Urinary bladder (tissue), 4 donors: Measurements from ENCODE around the gene GCAT. TPM values are rescaled to one million over a fixed set of nuclear protein-coding genes. Genes with fewer than 3 reads are reported as not detected.

ENCODE experiments used
- DNase-seq: peaks from one replicate; pipeline ENCODE4 v3.0.0-alpha.2; 2015; ENCODE audit errors: extremely low spot score
- H3K27ac ChIP-seq: one replicate; pipeline ENCODE4 v1.5.1; 2013; ENCODE audit warnings: low read depth, mild to moderate bottlenecking, moderate library complexity
- H3K36me3 ChIP-seq: one replicate; pipeline ENCODE4 v1.6.1; 2013; ENCODE audit warnings: mild to moderate bottlenecking, moderate library complexity; ENCODE audit not compliant: insufficient read depth
- H3K4me1 ChIP-seq: one replicate; pipeline ENCODE4 v1.6.1; 2013; ENCODE audit warnings: mild to moderate bottlenecking, moderate library complexity; ENCODE audit not compliant: insufficient read depth
- H3K4me3 ChIP-seq: one replicate; pipeline ENCODE4 v1.5.1; 2013; ENCODE audit warnings: low read depth, low read length
- WGBS: extraction: QIAGEN DNeasy Blood & Tissue Kit; methylation state at CpG from one replicate; pipeline ENCODE4 v1.1.7; 2013; 5-methylcytosine and 5-hydroxymethylcytosine counted together
- polyA plus RNA-seq: library from polyadenylated mRNA; stranded (reverse); fragments of 200-250 nt; gene quantifications from one replicate; pipeline ENCODE4 v1.2.3, GENCODE V29; 2013
- small RNA-seq: library from RNA; depleted of rRNA; stranded (forward); fragments of <200 nt; gene quantifications from one replicate; pipeline ENCODE3, GENCODE V24; 2014
- total RNA-seq: library from RNA; depleted of rRNA; stranded (reverse); fragments of >200 nt; gene quantifications from one replicate; pipeline ENCODE4 v1.2.3, GENCODE V29; 2014
- donor health status: healthy with polysubstance abuse.
- donor health status: healthy.

The GCAT gene
- total and polyA plus RNA-seq, 2 donors, result 9.3 to 17.0 TPM

- H3K36me3 ChIP-seq, result peaks cover 1% of the 10 kb centered on the region
These were observed 44.7 kb downstream of the GCAT start for GRCh38 chr22:37852418-37852817.

GRCh38 chr22:37854946-37855345, 47.2 kb downstream of the GCAT start:
- Histone ChIP-seq H3K4me1 (no peaks in the 10 kb centered on the region), H3K27ac (no peak overlapping the region), H3K36me3 (peaks cover 1% of the 10 kb centered on the region), H3K4me3 (no peak overlapping the region)
- no peak for DNase-seq
- WGBS, result 32% methylated on average over 2 of the region's 2 CpGs

More at GRCh38 chr22:37852418-37852817, 44.7 kb downstream of the GCAT start:
- no peak for DNase-seq
- Histone ChIP-seq H3K4me1 (no peaks in the 10 kb centered on the region), H3K4me3 (no peak overlapping the region), H3K27ac (no peak overlapping the region)
- 87% methylated on average over 5 of the region's 5 CpGs for WGBS

- Histone ChIP-seq H3K4me3 (no peak overlapping the region), H3K36me3 (peaks cover 1% of the 10 kb centered on the region), H3K27ac (no peak overlapping the region), H3K4me1 (no peaks in the 10 kb centered on the region)
- DNase-seq, result no peak
- 91% methylated on average over 2 of the region's 2 CpGs for WGBS
These were observed 47.7 kb downstream of the GCAT start for GRCh38 chr22:37855462-37855861.

- H3K36me3 ChIP-seq, result peaks cover 5% of the 10 kb centered on the region
These were observed 53.2 kb downstream of the GCAT start for GRCh38 chr22:37860796-37861421.

GRCh38 chr22:37862570-37863325, 55.0 kb downstream of the GCAT start:
- WGBS, result 81% methylated on average over 7 of the region's 7 CpGs
- Histone ChIP-seq H3K36me3 (peaks cover 4% of the 10 kb centered on the region), H3K4me1 (no peaks in the 10 kb centered on the region), H3K27ac (no peak overlapping the region), H3K4me3 (no peak overlapping the region)
- no peak for DNase-seq

More at GRCh38 chr22:37860796-37861421, 53.2 kb downstream of the GCAT start:
- DNase-seq, result no peak
- Histone ChIP-seq H3K4me1 (no peaks in the 10 kb centered on the region), H3K4me3 (no peak overlapping the region), H3K27ac (no peak overlapping the region)
- WGBS, result 60% methylated on average over 7 of the region's 7 CpGs

GRCh38 chr22:37865510-37865909, 57.8 kb downstream of the GCAT start:
- WGBS, result 68% methylated on average over 6 of the region's 6 CpGs
- Histone ChIP-seq H3K27ac (no peak overlapping the region), H3K4me1 (no peaks in the 10 kb centered on the region), H3K4me3 (no peak overlapping the region), H3K36me3 (peaks cover 4% of the 10 kb centered on the region)
- no peak for DNase-seq

Small RNA genes within 50 kb of the gene (small RNA-seq; reads per million reads assigned to genes)
- gene MIR659, result 0.83 reads per million, percentile 69 among the genes with 10 or more reads in this experiment

Other genes starting within 250 kb of the GCAT start
- gene CDC42EP1, start 247.5 kb upstream of the GCAT start, total RNA-seq, result 6.6 TPM
- gene CDC42EP1, start 247.5 kb upstream of the GCAT start, polyA plus RNA-seq, result 34.5 TPM
- gene LGALS2, start 227.8 kb upstream of the GCAT start, total RNA-seq, result not detected
- 0.37 TPM for gene LGALS2, start 227.8 kb upstream of the GCAT start, polyA plus RNA-seq
- gene GGA1, start 199.1 kb upstream of the GCAT start, total RNA-seq, result 29.3 TPM
- gene GGA1, start 199.1 kb upstream of the GCAT start, polyA plus RNA-seq, result 45.4 TPM
- 10.9 TPM for gene SH3BP1, start 168.3 kb upstream of the GCAT start, total RNA-seq
- gene SH3BP1, start 168.3 kb upstream of the GCAT start, polyA plus RNA-seq, result 11.3 TPM
- gene PDXP, start 149.2 kb upstream of the GCAT start, total RNA-seq, result 3.2 TPM
- gene PDXP, start 149.2 kb upstream of the GCAT start, polyA plus RNA-seq, result 15.1 TPM
- gene LGALS1, start 132.3 kb upstream of the GCAT start, total RNA-seq, result 1,499 TPM
- 1,781 TPM for gene LGALS1, start 132.3 kb upstream of the GCAT start, polyA plus RNA-seq
- gene NOL12, start 121.6 kb upstream of the GCAT start, total RNA-seq, result 8.7 TPM
- gene NOL12, start 121.6 kb upstream of the GCAT start, polyA plus RNA-seq, result 17.9 TPM
- 64.2 TPM for gene TRIOBP, start 110.9 kb upstream of the GCAT start, total RNA-seq
- 140 TPM for gene TRIOBP, start 110.9 kb upstream of the GCAT start, polyA plus RNA-seq
- gene GALR3, start 15.4 kb downstream of the GCAT start, total RNA-seq, result not detected
- not detected for gene GALR3, start 15.4 kb downstream of the GCAT start, polyA plus RNA-seq
- gene ANKRD54, start 36.4 kb downstream of the GCAT start, total RNA-seq, result 8.5 TPM
- 26.2 TPM for gene ANKRD54, start 36.4 kb downstream of the GCAT start, polyA plus RNA-seq
- 398 TPM for gene EIF3L, start 41.5 kb downstream of the GCAT start, total RNA-seq
- gene EIF3L, start 41.5 kb downstream of the GCAT start, polyA plus RNA-seq, result 404 TPM
- gene MICALL1, start 98.4 kb downstream of the GCAT start, total RNA-seq, result 22.7 TPM
- gene MICALL1, start 98.4 kb downstream of the GCAT start, polyA plus RNA-seq, result 69.5 TPM
- gene C22orf23, start 145.7 kb downstream of the GCAT start, total RNA-seq, result 0.26 TPM
- 0.95 TPM for gene C22orf23, start 145.7 kb downstream of the GCAT start, polyA plus RNA-seq
- gene POLR2F, start 145.8 kb downstream of the GCAT start, total RNA-seq, result 24.7 TPM
- gene POLR2F, start 145.8 kb downstream of the GCAT start, polyA plus RNA-seq, result 126 TPM
- gene SOX10, start 176.6 kb downstream of the GCAT start, total RNA-seq, result 4.5 TPM
- 10.7 TPM for gene SOX10, start 176.6 kb downstream of the GCAT start, polyA plus RNA-seq
- 13.7 TPM for gene PICK1, start 249.5 kb downstream of the GCAT start, total RNA-seq
- gene PICK1, start 249.5 kb downstream of the GCAT start, polyA plus RNA-seq, result 19.4 TPM